HEK293 (cell line): ENCODE results near the gene PAQR6.

Source experiments
- KLF10 ChIP-seq: fragments of 450-650 bp; IDR thresholded peaks from 2 replicates; pipeline ENCODE4 v1.5.1; 2018; ENCODE audit warnings: missing biosample characterization, mild to moderate bottlenecking, missing genetic modification characterization
- MZF1 ChIP-seq: fragments of 450-650 bp; formaldehyde crosslinking; IDR thresholded peaks from 2 replicates; pipeline ENCODE4 v1.5.1; 2017; ENCODE audit warnings: missing biosample characterization, missing genetic modification characterization, borderline replicate concordance
- SP3 ChIP-seq: fragments of 450-650 bp; formaldehyde crosslinking; IDR thresholded peaks from 2 replicates; pipeline ENCODE4 v1.5.1; 2016; ENCODE audit warnings: missing biosample characterization, missing genetic modification characterization
- TCF7L2 ChIP-seq: IDR thresholded peaks from 2 replicates; pipeline ENCODE4 v1.6.1; 2011; ENCODE audit warnings: low read depth, mild to moderate bottlenecking, inconsistent platforms, low read length, moderate library complexity, borderline replicate concordance
- YY1 ChIP-seq: fragments of 450-650 bp; formaldehyde crosslinking; IDR thresholded peaks from 2 replicates; pipeline ENCODE4 v1.5.1; 2018; ENCODE audit warnings: missing biosample characterization, missing genetic modification characterization
- ZBTB8A ChIP-seq: fragments of 450-650 bp; formaldehyde crosslinking; IDR thresholded peaks from 2 replicates; pipeline ENCODE4 v1.5.1; 2016; ENCODE audit warnings: missing biosample characterization, missing genetic modification characterization
- ZNF16 ChIP-seq: fragments of 450-650 bp; formaldehyde crosslinking; IDR thresholded peaks from 2 replicates; pipeline ENCODE4 v1.5.1; 2016; ENCODE audit warnings: low read depth, missing biosample characterization, missing genetic modification characterization
- ZNF2 ChIP-seq: fragments of 450-650 bp; formaldehyde crosslinking; IDR thresholded peaks from 2 replicates; pipeline ENCODE4 v1.5.1; 2016; ENCODE audit warnings: missing biosample characterization, missing genetic modification characterization
- ZNF302 ChIP-seq: fragments of 450-650 bp; formaldehyde crosslinking; IDR thresholded peaks from 2 replicates; pipeline ENCODE4 v1.5.1; 2016; ENCODE audit warnings: missing biosample characterization, missing genetic modification characterization, low read depth
- ZNF529 ChIP-seq: fragments of 450-650 bp; formaldehyde crosslinking; IDR thresholded peaks from 2 replicates; pipeline ENCODE4 v1.5.1; 2017; ENCODE audit warnings: missing genetic modification characterization, missing biosample characterization; ENCODE audit not compliant: insufficient replicate concordance
- ZNF549 ChIP-seq: fragments of 450-650 bp; IDR thresholded peaks from 2 replicates; pipeline ENCODE4 v1.5.1; 2018; ENCODE audit warnings: missing biosample characterization, missing genetic modification characterization, mild to moderate bottlenecking, inconsistent platforms, moderate library complexity
- ZNF555 ChIP-seq: fragments of 450-650 bp; formaldehyde crosslinking; conservative IDR thresholded peaks from 2 replicates; pipeline ENCODE4 v1.5.1; 2017; ENCODE audit warnings: missing biosample characterization, mild to moderate bottlenecking, missing genetic modification characterization, inconsistent platforms
- ZNF596 ChIP-seq: fragments of 450-650 bp; IDR thresholded peaks from 2 replicates; pipeline ENCODE4 v1.5.0; 2018; ENCODE audit warnings: missing biosample characterization, mild to moderate bottlenecking, missing genetic modification characterization, moderate library complexity
- ZNF629 ChIP-seq: fragments of 450-650 bp; formaldehyde crosslinking; IDR thresholded peaks from 2 replicates; pipeline ENCODE4 v1.5.1; 2017; ENCODE audit warnings: missing biosample characterization, missing genetic modification characterization
- ZNF664 ChIP-seq: fragments of 450-650 bp; formaldehyde crosslinking; IDR thresholded peaks from 2 replicates; pipeline ENCODE4 v1.5.1; 2016; ENCODE audit warnings: missing biosample characterization, missing genetic modification characterization
- ZNF677 ChIP-seq: fragments of 450-650 bp; IDR thresholded peaks from 2 replicates; pipeline ENCODE4 v1.5.0; 2018; ENCODE audit warnings: missing biosample characterization, mild to moderate bottlenecking, missing genetic modification characterization, moderate library complexity
- ZNF76 ChIP-seq: fragments of 450-650 bp; formaldehyde crosslinking; IDR thresholded peaks from 2 replicates; pipeline ENCODE4; 2016; ENCODE audit warnings: low read depth, missing biosample characterization, missing genetic modification characterization, borderline replicate concordance
- ZXDB ChIP-seq: fragments of 450-650 bp; formaldehyde crosslinking; IDR thresholded peaks from 2 replicates; pipeline ENCODE4 v1.5.1; 2016; ENCODE audit warnings: missing biosample characterization, missing genetic modification characterization
- TF ChIP-seq, protein P1 (sequence below): fragments of 450-650 bp; formaldehyde crosslinking; IDR thresholded peaks from 2 replicates; pipeline ENCODE4 v1.5.1; 2016; ENCODE audit warnings: missing biosample characterization, missing genetic modification characterization
- TF ChIP-seq, protein P2 (sequence below): fragments of 450-650 bp; formaldehyde crosslinking; IDR thresholded peaks from 2 replicates; pipeline ENCODE4 v1.5.1; 2016; ENCODE audit warnings: missing biosample characterization, missing genetic modification characterization
- TF ChIP-seq, protein P3 (sequence below): fragments of 450-650 bp; formaldehyde crosslinking; IDR thresholded peaks from 2 replicates; pipeline ENCODE4 v1.5.1; 2016; ENCODE audit warnings: missing biosample characterization, missing genetic modification characterization
- TF ChIP-seq, protein P4 (sequence below): fragments of 450-650 bp; formaldehyde crosslinking; IDR thresholded peaks from 2 replicates; pipeline ENCODE4 v1.5.1; 2016; ENCODE audit warnings: missing biosample characterization, missing genetic modification characterization, borderline replicate concordance
- TF ChIP-seq, protein P5 (sequence below): fragments of 450-650 bp; formaldehyde crosslinking; IDR thresholded peaks from 2 replicates; pipeline ENCODE4 v1.5.1; 2017; ENCODE audit warnings: missing biosample characterization, mild to moderate bottlenecking, missing genetic modification characterization, moderate library complexity
- TF ChIP-seq, protein P6 (sequence below): fragments of 450-650 bp; formaldehyde crosslinking; IDR thresholded peaks from 2 replicates; pipeline ENCODE4 v1.5.1; 2016; ENCODE audit warnings: missing biosample characterization, missing genetic modification characterization
- TF ChIP-seq, protein P7 (sequence below): fragments of 450-650 bp; formaldehyde crosslinking; IDR thresholded peaks from 2 replicates; pipeline ENCODE4 v1.5.1; 2016; ENCODE audit warnings: missing biosample characterization, missing genetic modification characterization, low read depth
- TF ChIP-seq, protein P8 (sequence below): fragments of 450-650 bp; formaldehyde crosslinking; optimal IDR thresholded peaks from 2 replicates; pipeline ENCODE3; 2016; ENCODE audit warnings: missing biosample characterization, mild to moderate bottlenecking, missing genetic modification characterization

Gene PAQR6

DNA sequence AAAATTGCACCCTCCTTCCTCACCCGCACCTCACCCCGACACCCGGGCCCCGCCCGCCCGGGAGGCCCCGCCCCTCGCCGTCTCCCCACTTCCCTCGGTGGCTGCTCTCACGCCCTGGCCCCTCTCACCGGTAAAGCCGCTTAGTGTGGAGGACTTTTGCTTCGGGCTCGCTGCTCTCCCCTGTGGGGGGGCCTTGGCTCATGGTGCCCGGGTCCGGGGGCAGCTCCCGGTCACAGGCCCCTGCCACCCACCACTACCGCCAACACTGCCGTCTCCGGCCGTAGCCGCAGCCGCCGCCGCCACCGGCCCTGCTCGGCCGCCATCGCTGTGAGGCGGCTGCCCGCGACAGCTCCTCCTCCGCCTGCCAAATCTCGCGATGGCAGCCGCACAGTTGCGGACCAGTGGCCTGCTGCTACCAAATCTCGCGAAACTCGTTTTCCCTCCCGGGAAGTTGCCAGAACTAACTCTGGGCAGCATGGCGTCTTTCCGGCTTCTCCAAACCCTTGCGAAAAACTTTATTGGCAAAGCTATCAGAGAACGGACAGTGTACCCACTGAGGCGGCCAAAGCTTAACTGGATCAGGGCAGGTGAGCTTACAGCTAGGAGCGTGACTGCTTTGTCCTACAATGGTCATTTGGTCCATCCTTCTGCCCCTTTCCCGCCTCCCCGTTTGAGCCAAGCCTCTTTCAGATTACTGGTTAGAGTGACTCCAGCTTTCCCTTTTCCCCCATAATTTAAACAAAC is 34.8 kb upstream of the PAQR6 start, which contains the start of gene SMG5 (continued):
- TF ChIP-seq MZF1 (tag by site-specific recombination): no peak
- TF ChIP-seq ZXDB: peak; percentile 99
- TF ChIP-seq SP3 (tag by site-specific recombination): peak; percentile 92
- no peak for TF ChIP-seq ZNF677 (tag by site-specific recombination)
- no peak; the same call in 1 of the 2 replicates for TF ChIP-seq ZNF664
- peak; percentile 100 for TF ChIP-seq YY1
- no peak for TF ChIP-seq ZNF549 (tag by site-specific recombination)
- TF ChIP-seq ZBTB8A (tag by site-specific recombination): peak; percentile 66
- TF ChIP-seq KLF10: 0 out of 2 replicates have a peak, but pooled peaks have one; percentile 47
- TF ChIP-seq ZNF2 (tag by site-specific recombination): peak; percentile 86; the same call in 1 of the 2 replicates
- TF ChIP-seq, protein P1, sequence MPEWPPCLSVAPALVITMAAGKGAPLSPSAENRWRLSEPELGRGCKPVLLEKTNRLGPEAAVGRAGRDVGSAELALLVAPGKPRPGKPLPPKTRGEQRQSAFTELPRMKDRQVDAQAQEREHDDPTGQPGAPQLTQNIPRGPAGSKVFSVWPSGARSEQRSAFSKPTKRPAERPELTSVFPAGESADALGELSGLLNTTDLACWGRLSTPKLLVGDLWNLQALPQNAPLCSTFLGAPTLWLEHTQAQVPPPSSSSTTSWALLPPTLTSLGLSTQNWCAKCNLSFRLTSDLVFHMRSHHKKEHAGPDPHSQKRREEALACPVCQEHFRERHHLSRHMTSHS (tag by site-specific recombination): no peak
- TF ChIP-seq, protein P2, sequence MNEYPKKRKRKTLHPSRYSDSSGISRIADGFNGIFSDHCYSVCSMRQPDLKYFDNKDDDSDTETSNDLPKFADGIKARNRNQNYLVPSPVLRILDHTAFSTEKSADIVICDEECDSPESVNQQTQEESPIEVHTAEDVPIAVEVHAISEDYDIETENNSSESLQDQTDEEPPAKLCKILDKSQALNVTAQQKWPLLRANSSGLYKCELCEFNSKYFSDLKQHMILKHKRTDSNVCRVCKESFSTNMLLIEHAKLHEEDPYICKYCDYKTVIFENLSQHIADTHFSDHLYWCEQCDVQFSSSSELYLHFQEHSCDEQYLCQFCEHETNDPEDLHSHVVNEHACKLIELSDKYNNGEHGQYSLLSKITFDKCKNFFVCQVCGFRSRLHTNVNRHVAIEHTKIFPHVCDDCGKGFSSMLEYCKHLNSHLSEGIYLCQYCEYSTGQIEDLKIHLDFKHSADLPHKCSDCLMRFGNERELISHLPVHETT: peak; percentile 97
- no peak for TF ChIP-seq ZNF596 (tag by site-specific recombination)
- peak; percentile 93 for TF ChIP-seq ZNF629 (tag by site-specific recombination)
- TF ChIP-seq, protein P3, sequence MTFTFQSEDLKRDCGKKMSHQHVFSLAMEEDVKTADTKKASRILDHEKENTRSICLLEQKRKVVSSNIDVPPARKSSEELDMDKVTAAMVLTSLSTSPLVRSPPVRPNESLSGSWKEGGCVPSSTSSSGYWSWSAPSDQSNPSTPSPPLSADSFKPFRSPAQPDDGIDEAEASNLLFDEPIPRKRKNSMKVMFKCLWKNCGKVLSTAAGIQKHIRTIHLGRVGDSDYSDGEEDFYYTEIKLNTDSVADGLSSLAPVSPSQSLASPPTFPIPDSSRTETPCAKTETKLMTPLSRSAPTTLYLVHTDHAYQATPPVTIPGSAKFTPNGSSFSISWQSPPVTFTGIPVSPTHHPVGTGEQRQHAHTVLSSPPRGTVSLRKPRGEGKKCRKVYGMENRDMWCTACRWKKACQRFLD (tag by site-specific recombination): no peak
- no peak for TF ChIP-seq ZNF555 (tag by site-specific recombination)
- TF ChIP-seq, protein P4, sequence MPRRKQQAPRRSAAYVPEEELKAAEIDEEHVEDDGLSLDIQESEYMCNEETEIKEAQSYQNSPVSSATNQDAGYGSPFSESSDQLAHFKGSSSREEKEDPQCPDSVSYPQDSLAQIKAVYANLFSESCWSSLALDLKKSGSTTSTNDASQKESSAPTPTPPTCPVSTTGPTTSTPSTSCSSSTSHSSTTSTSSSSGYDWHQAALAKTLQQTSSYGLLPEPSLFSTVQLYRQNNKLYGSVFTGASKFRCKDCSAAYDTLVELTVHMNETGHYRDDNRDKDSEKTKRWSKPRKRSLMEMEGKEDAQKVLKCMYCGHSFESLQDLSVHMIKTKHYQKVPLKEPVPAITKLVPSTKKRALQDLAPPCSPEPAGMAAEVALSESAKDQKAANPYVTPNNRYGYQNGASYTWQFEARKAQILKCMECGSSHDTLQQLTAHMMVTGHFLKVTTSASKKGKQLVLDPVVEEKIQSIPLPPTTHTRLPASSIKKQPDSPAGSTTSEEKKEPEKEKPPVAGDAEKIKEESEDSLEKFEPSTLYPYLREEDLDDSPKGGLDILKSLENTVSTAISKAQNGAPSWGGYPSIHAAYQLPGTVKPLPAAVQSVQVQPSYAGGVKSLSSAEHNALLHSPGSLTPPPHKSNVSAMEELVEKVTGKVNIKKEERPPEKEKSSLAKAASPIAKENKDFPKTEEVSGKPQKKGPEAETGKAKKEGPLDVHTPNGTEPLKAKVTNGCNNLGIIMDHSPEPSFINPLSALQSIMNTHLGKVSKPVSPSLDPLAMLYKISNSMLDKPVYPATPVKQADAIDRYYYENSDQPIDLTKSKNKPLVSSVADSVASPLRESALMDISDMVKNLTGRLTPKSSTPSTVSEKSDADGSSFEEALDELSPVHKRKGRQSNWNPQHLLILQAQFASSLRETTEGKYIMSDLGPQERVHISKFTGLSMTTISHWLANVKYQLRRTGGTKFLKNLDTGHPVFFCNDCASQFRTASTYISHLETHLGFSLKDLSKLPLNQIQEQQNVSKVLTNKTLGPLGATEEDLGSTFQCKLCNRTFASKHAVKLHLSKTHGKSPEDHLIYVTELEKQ (tag by site-specific recombination): peak; percentile 86; the same call in 1 of the 2 replicates
- TF ChIP-seq, protein P5, sequence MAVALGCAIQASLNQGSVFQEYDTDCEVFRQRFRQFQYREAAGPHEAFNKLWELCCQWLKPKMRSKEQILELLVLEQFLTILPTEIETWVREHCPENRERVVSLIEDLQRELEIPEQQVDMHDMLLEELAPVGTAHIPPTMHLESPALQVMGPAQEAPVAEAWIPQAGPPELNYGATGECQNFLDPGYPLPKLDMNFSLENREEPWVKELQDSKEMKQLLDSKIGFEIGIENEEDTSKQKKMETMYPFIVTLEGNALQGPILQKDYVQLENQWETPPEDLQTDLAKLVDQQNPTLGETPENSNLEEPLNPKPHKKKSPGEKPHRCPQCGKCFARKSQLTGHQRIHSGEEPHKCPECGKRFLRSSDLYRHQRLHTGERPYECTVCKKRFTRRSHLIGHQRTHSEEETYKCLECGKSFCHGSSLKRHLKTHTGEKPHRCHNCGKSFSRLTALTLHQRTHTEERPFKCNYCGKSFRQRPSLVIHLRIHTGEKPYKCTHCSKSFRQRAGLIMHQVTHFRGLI (tag by site-specific recombination): no peak; the same call in 1 of the 2 replicates
- no peak for TF ChIP-seq TCF7L2
- no peak for TF ChIP-seq ZNF529 (tag by site-specific recombination)
- TF ChIP-seq, protein P6, sequence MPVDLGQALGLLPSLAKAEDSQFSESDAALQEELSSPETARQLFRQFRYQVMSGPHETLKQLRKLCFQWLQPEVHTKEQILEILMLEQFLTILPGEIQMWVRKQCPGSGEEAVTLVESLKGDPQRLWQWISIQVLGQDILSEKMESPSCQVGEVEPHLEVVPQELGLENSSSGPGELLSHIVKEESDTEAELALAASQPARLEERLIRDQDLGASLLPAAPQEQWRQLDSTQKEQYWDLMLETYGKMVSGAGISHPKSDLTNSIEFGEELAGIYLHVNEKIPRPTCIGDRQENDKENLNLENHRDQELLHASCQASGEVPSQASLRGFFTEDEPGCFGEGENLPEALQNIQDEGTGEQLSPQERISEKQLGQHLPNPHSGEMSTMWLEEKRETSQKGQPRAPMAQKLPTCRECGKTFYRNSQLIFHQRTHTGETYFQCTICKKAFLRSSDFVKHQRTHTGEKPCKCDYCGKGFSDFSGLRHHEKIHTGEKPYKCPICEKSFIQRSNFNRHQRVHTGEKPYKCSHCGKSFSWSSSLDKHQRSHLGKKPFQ: no peak
- peak; percentile 95 for TF ChIP-seq ZNF76 (tag by site-specific recombination)
- TF ChIP-seq, protein P7, sequence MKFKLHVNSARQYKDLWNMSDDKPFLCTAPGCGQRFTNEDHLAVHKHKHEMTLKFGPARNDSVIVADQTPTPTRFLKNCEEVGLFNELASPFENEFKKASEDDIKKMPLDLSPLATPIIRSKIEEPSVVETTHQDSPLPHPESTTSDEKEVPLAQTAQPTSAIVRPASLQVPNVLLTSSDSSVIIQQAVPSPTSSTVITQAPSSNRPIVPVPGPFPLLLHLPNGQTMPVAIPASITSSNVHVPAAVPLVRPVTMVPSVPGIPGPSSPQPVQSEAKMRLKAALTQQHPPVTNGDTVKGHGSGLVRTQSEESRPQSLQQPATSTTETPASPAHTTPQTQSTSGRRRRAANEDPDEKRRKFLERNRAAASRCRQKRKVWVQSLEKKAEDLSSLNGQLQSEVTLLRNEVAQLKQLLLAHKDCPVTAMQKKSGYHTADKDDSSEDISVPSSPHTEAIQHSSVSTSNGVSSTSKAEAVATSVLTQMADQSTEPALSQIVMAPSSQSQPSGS (tag by site-specific recombination): no peak
- no peak for TF ChIP-seq ZNF302 (tag by site-specific recombination)
- TF ChIP-seq, protein P8, sequence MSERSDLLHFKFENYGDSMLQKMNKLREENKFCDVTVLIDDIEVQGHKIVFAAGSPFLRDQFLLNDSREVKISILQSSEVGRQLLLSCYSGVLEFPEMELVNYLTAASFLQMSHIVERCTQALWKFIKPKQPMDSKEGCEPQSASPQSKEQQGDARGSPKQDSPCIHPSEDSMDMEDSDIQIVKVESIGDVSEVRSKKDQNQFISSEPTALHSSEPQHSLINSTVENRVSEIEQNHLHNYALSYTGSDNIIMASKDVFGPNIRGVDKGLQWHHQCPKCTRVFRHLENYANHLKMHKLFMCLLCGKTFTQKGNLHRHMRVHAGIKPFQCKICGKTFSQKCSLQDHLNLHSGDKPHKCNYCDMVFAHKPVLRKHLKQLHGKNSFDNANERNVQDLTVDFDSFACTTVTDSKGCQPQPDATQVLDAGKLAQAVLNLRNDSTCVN (tag by site-specific recombination): peak; percentile 40
- no peak for TF ChIP-seq ZNF16 (tag by site-specific recombination)
